Bone marrow (tissue), 2 donors: ENCODE results near the gene OSBPL9.
A peak's percentile ranks its signal among the peaks of the same experiment; 100 is the strongest.

Experiments
- DNase-seq, 2 donors: peaks; one replicate each; lab custom pipeline; 2025; lab: John Stamatoyannopoulos, UW

The OSBPL9 gene

GRCh38 chr1:51736702-51737101, 119.8 kb downstream of the OSBPL9 start:
- DNase-seq, result peak in 1 of 2 donors; percentile 35

GRCh38 chr1:51738681-51739080, 121.8 kb downstream of the OSBPL9 start:
- DNase-seq, result no peak

GRCh38 chr1:51740652-51741051, 123.8 kb downstream of the OSBPL9 start:
- DNase-seq, result no peak

- DNase-seq, result no peak
Observed at GRCh38 chr1:51741121-51741681, 124.3 kb downstream of the OSBPL9 start.

GRCh38 chr1:51744506-51745303, 127.8 kb downstream of the OSBPL9 start:
- no peak for DNase-seq

GRCh38 chr1:51745304-51745570, 128.3 kb downstream of the OSBPL9 start:
- no peak for DNase-seq

GRCh38 chr1:51749151-51749550, 132.3 kb downstream of the OSBPL9 start:
- DNase-seq, result no peak

GRCh38 chr1:51750218-51750617, 133.3 kb downstream of the OSBPL9 start:
- peak in 1 of 2 donors; percentile 69 for DNase-seq

GRCh38 chr1:51750729-51751128, 133.8 kb downstream of the OSBPL9 start:
- no peak for DNase-seq

- no peak for DNase-seq
Observed at GRCh38 chr1:51752073-51752948, 135.4 kb downstream of the OSBPL9 start.

GRCh38 chr1:51753969-51754368, 137.1 kb downstream of the OSBPL9 start:
- DNase-seq, result no peak

- no peak for DNase-seq
Observed at GRCh38 chr1:51754666-51755065, 137.8 kb downstream of the OSBPL9 start.

GRCh38 chr1:51755437-51755836, 138.5 kb downstream of the OSBPL9 start:
- DNase-seq, result no peak

- no peak for DNase-seq
Observed at GRCh38 chr1:51756290-51756689, 139.4 kb downstream of the OSBPL9 start.

GRCh38 chr1:51758310-51758709, 141.4 kb downstream of the OSBPL9 start:
- no peak for DNase-seq

- DNase-seq, result no peak
Observed at GRCh38 chr1:51760872-51761271, 144.0 kb downstream of the OSBPL9 start.

GRCh38 chr1:51761351-51761750, 144.5 kb downstream of the OSBPL9 start:
- DNase-seq, result no peak

- DNase-seq, result peak in 1 of 2 donors; percentile 32
Observed at GRCh38 chr1:51768971-51769588, 152.2 kb downstream of the OSBPL9 start.

GRCh38 chr1:51776408-51776807, 159.5 kb downstream of the OSBPL9 start:
- DNase-seq, result no peak

- DNase-seq, result no peak
Observed at GRCh38 chr1:51780927-51781326, 164.0 kb downstream of the OSBPL9 start.

GRCh38 chr1:51784997-51785421, 168.1 kb downstream of the OSBPL9 start:
- no peak for DNase-seq

- DNase-seq, result no peak
Observed at GRCh38 chr1:51788938-51789337, 172.0 kb downstream of the OSBPL9 start.
